GOT3 (cell line): ENCODE data around the gene PPP3CA.
"Not testable (repeated sequence)": the region's sequence is repeated elsewhere in the genome, so short reads cannot be mapped to it uniquely, and the experiment has no call there.

ENCODE experiments used
- DNase-seq: peaks from one replicate; lab custom pipeline; 2025; ENCODE audit warnings: mixed read lengths; lab: John Stamatoyannopoulos, UW

PPP3CA gene

GRCh38 chr4:101141230-101141629 lies 206.1 kb downstream of the PPP3CA start:
- DNase-seq, result no peak

DNA sequence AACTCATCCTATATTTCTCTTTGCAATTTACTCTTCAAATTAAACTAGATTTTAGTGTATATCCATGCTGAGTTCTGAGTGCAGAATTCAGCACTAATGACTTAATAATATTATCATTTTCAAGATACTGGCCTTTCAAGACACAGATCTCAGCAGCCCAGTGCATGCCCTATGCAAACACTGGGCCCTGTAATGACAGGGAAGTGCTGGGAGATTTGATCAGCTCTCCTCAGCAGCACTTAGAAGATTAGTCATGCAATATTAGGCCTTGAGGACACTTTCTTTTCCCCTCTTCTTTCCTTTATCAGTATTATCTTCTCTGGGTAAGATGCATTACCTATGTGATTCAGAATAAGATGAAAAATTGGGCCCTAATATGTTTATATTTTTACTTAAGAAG lies 207.1 kb downstream of the PPP3CA start:
- no peak for DNase-seq

DNA sequence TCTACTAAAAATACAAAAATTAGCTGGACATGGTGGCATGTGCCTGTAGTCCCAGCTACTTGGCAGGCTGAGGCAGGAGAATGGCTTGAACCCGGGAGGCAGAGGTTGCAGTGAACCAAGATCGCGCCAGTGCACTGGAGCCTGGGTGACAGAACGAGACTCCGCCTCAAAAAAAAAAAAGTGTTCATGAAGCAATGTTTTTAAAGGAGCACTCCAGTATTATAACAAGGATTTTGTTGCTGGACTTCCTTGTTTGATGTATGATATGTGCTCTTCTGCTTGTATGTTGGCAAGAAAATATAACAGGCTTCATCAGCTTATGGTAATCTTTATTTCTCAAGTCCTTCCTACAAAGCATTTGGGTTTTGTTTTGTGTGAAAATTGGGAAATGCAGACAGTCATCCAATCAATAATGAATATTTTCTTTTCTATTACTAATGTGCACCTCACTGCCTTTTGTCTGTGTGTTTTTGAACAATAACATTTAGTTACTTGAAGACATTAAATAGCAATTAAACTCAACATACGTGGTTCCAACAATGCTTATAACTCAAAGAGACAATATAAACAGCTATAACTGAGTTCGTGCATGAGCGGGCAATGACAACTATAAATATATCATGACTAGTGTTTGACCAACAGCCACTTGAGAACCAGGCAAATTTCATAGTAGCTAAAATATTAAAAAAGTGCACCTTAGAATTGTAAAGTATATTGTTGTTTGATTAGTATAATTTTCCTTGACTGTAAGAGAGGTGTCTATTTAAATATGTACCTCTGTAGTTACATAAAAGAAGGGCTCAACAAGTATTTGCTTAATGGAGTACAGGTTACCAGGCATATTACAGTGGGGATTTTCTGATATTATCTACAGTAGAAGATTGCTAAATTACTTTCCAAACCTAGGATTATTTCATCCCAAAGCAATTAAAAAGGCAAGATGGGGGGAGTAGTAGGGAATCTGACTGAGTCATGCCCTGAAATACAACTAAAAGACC lies 210.7 kb downstream of the PPP3CA start:
- DNase-seq, result no peak

DNA sequence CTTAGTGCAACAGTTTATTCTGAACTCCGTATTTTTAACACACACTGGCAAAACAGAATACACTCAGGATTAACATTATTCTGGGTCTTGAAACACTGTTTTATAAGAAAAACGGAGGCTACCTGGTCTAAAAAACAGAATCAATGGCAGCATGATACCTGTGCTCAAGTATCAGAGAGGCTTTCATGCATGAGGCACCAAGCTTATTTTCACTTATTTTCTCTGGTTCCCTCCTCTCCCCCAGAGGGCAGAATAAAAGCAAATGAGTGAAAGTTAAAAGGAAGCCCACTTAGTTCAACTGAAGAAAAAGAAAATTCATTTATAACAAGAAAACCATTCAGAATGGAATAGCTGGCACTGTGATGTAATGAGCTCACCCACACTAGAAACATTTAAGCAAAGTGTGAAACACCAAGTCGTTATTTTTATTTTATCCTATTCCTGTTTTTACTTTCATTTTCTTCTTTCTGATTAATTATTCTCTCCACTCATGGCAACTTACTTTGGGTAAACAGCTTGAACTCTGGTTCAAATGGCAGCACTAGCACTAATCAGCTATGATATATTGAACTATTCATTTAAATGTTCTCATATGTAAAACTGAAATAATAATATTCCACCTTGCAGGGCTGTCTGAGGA lies 211.8 kb downstream of the PPP3CA start:
- no peak for DNase-seq

- not testable (repeated sequence) for DNase-seq
These were observed 216.3 kb downstream of the PPP3CA start for GRCh38 chr4:101131058-101131457.

DNA sequence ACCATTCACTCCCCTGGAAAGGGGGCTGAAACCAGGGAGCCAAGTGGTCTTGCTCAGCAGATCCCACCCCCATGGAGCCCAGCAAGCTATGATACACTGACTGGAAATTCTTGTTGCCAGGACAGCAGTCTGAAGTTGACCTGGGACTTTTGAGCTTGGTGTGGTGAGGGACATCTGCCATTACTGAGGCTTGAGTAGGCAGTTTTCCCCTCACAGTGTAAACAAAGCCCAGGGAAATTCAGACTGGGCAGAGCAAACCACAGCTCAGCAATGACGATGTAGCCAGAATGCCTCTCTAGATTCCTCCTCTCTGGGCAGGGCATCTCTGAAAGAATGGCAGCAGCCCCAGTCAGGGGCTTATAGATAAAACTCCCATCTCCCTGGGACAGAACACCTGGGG lies 218.4 kb downstream of the PPP3CA start:
- not testable (repeated sequence) for DNase-seq

DNA sequence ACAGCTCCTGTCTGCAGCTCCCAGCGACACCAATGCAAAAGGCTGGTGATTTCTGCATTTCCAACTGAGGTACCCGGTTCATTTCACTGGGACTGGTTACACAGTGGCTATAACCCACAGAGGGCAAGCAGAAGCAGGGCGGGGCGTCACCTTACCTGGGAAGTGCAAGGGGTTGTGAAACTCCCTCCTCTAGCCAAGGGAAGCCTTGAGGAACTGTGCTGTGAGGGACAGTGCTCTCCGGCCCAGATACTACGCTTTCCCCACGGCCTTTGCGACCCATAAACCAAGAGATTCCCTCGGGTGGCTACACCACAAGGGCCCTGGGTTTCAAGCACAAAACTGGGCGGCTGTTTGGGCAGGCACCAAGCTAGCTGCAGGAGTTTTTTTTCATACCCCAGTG lies 218.9 kb downstream of the PPP3CA start:
- DNase-seq, result no peak

DNA sequence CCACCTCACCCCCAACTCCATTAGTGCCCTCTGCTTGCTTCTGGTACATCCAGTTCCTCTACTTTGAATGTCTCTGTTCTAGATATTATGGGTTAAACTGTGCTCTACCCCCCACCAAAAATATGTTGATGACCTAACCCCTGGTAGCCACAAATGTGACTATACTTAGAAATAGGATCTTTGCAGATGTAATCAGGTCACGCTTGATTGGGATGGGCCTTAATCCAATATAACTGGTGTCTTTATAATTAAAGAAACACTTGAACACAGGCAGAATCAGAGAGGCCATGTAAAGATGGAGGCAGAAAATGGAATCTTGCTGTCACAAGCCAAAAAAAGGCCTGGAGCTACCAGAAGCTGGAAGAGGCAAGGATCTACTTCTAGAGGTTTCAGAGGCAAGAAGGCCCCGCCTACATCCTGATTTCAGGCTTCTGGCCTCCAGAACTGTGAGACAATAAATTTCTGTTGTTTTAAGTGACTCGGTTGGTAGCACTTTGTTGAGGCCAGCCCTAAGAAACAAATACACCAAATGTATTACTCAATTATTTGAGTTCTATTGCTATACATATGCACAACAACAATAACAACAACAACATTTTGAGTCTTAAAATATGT lies 220.0 kb downstream of the PPP3CA start:
- DNase-seq, result no peak

- DNase-seq, result no peak
These were observed 221.3 kb downstream of the PPP3CA start for GRCh38 chr4:101126059-101126458.

GRCh38 chr4:101125045-101125942 lies 222.0 kb downstream of the PPP3CA start:
- DNase-seq, result no peak

GRCh38 chr4:101123231-101123630 lies 224.1 kb downstream of the PPP3CA start:
- no peak for DNase-seq

GRCh38 chr4:101122019-101122418 lies 225.3 kb downstream of the PPP3CA start:
- DNase-seq, result no peak

DNA sequence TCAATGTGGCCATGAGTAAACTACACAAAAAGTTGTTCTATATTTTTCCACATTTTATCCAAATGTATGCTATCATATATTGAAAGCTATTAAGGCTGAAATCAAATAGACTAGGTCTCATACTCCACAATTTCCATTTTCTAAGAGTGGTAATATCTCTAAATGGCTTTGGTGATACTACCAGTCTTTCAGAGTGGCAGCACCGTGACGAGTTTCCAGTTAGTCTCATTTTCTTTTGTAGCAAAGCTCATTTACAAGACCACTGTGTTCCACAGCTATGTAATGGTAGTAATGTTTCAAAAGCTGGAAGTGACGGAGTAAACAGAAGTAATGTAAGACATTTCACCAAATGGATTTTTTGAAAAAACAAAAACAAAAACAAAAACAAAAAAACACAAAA lies 228.2 kb downstream of the PPP3CA start:
- no peak for DNase-seq

DNA sequence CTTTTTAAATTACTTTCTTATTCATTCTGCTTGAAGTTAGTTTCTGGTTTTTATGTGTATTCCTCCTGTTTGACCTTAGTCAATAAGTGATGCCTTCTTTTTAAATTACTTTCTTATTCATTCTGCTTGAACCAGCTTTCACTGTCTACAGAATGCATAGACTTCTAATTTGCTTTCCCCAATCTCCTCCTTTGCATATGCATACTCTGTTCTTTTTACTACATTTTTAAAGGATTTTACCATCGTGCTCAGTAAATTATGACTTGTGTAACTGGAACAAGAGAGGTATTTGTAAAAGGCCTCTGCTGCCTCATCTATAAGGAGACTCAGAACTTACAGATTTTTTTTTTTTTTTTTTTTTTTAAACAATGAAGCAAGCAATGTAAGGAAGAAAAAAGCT lies 228.7 kb downstream of the PPP3CA start:
- DNase-seq, result no peak

- DNase-seq, result no peak
These were observed 231.4 kb downstream of the PPP3CA start for GRCh38 chr4:101115887-101116286.

DNA sequence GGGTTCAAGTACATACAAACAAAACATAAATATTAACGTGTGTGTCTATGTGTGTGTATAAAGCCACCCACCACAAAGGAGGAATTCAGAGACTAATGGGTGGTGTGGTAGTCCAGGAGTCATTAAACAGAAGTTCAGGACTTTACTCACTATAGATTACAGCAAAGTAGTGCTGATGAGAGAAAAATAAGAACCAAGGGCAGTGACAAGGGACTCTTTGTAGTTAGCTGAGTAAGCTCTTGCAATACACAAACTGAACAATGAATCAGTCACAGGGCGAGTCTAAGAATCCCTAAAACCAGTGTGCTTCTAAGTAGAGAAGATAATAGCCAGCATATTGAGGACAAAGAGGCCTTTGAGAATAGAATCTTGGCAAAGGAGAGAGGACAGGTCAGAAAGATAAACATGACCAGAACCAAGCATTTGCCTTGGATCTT lies 232.4 kb downstream of the PPP3CA start:
- DNase-seq, result no peak

DNA sequence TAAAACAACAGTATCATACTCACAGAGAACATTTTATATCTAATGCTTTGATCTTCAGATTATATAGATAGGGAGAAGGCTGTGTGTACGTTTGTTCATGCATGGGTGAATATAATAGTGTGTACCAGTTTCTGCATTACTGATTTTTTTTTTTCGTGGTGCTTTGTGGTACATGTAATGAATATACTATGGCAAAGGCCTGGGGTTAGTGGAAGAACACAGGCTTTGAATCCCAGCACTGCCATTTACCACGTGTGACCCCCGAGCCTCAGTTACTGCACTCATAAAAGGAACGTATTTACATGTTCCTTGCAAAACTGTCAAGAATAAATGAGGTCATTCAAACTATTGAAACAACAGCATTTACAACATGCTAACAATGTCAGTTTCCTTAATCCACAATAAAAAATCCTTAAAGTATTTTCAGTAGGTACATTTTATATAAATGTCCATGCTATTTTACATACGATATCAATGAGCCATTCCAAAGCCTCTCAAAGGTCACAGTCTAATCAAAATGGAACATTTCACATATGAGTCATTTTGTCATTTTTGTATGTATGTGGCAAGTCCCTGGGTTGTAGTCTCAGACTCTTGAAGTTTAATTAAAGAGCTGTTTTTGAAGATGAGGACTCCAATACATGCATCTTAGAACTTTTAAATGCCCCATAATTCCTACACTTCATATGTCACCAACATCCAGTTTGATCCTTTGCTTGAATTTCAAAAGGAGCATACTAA lies 242.8 kb downstream of the PPP3CA start:
- DNase-seq, result no peak

- no peak for DNase-seq
These were observed 243.8 kb downstream of the PPP3CA start for GRCh38 chr4:101103381-101104142.

DNA sequence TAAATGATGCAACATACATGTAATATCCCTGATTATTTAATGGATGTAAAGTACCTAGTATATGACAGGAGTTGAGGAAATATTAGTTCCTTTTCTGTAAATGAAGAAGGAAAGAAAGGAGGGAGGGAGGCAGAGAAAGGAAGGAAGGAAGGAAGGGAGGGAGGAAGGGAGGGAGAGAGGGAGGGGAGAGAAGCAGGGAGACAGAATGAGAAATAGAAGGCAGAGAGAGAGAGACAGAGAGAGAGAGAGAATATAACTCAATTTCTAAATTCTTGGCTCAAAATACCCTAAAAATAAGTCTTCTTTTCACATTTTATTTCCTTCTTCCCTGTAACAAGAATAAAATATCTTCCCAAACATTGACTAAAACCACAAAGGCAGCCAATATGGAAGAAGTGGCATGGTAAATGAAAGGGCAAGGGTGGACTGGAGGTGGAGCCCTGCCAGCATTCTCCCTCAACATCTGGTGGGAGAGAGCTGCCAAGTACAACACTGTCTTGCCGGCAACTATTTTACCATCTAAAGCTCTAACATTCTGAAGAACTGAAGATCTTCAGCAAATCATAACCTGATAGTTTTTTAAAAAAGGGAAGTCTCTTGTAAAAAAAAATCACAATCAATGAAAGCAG lies 245.1 kb downstream of the PPP3CA start:
- no peak for DNase-seq

DNA sequence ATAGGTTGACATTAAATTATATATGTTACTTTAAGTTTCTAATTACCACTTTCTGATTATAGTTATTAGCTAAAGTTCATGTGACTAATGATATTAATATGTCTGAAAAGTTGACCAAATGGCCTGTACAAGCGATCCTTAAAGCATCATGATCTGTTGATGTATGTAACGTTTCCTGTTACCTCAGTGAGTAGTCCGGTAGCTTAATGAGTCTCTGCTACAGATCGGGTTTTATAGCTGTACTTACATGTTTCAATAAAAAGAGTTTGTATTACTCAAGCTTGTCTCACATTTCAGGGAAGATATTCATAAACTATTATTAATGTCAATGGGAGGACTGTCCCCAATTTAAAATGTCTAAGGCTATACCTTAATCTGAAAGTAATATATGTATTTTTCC lies 246.3 kb downstream of the PPP3CA start:
- no peak for DNase-seq
